PFSK-1 (cell line): ENCODE measurements around the gene PHAF1.
A peak's percentile ranks its signal among the peaks of the same experiment; 100 is the strongest.

Experiments used
- FOXP2 ChIP-seq: optimal IDR thresholded peaks from 2 replicates; pipeline ENCODE3; 2011; ENCODE audit warnings: borderline replicate concordance, control low read depth, inconsistent platforms; ENCODE audit not compliant: insufficient read depth; ENCODE audit errors: extremely low read length, extremely low read depth
- POLR2AphosphoS5 ChIP-seq: IDR thresholded peaks from 2 replicates; pipeline ENCODE4 v1.6.1; 2012; ENCODE audit warnings: low read depth, mild to moderate bottlenecking, control low read depth, low read length, moderate library complexity
- SIN3A ChIP-seq: IDR thresholded peaks from 2 replicates; pipeline ENCODE4 v1.6.1; 2012; ENCODE audit warnings: mild to moderate bottlenecking, low read length, moderate library complexity, borderline replicate concordance; ENCODE audit not compliant: insufficient read depth
- TAF1 ChIP-seq: IDR thresholded peaks from 2 replicates; pipeline ENCODE4 v1.6.1; 2012; ENCODE audit warnings: low read length, control low read depth, borderline replicate concordance; ENCODE audit not compliant: insufficient read depth
- TF ChIP-seq, protein P1 (sequence below), 2 experiments: IDR thresholded peaks; 2 replicates each; pipeline versions ENCODE4 v1.6.1 to v1.8.0; 2011 to 2012; ENCODE audit warnings: low read depth in 2 of 2, low read length in 2 of 2, control low read depth in 1 of 2, inconsistent platforms in 1 of 2, mild to moderate bottlenecking in 1 of 2, moderate library complexity in 1 of 2; ENCODE audit not compliant: insufficient read depth in 1 of 2

Gene PHAF1

DNA sequence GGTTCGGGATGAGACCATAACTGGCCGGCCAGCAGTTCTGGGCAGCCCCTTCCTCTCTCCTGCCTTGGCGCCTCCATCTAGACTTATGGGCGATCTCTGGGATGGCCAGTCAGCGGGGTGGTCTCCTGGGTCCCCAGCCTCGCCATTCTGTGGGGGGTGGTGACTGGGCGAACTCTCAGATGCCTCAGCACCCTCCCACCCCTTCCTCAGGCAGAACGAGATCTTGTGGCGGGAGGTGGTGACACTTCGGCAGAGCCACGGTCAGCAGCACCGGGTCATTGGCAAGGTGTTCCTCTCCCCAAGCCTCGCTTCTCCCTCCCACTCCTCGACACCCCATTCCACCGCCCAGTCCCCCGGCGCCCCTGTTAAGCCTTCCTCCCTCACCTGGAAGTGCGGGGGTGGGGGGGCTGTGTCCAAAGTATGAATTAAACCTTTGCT is 56.4 kb downstream of the PHAF1 start:
- TF ChIP-seq SIN3A = no peak
- TF ChIP-seq, protein P1, sequence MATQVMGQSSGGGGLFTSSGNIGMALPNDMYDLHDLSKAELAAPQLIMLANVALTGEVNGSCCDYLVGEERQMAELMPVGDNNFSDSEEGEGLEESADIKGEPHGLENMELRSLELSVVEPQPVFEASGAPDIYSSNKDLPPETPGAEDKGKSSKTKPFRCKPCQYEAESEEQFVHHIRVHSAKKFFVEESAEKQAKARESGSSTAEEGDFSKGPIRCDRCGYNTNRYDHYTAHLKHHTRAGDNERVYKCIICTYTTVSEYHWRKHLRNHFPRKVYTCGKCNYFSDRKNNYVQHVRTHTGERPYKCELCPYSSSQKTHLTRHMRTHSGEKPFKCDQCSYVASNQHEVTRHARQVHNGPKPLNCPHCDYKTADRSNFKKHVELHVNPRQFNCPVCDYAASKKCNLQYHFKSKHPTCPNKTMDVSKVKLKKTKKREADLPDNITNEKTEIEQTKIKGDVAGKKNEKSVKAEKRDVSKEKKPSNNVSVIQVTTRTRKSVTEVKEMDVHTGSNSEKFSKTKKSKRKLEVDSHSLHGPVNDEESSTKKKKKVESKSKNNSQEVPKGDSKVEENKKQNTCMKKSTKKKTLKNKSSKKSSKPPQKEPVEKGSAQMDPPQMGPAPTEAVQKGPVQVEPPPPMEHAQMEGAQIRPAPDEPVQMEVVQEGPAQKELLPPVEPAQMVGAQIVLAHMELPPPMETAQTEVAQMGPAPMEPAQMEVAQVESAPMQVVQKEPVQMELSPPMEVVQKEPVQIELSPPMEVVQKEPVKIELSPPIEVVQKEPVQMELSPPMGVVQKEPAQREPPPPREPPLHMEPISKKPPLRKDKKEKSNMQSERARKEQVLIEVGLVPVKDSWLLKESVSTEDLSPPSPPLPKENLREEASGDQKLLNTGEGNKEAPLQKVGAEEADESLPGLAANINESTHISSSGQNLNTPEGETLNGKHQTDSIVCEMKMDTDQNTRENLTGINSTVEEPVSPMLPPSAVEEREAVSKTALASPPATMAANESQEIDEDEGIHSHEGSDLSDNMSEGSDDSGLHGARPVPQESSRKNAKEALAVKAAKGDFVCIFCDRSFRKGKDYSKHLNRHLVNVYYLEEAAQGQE (IDR thresholded peaks at IDR 0.05; ENCODE audit: insufficient read depth in 1 of 2, low read depth in 2 of 2, low read length in 2 of 2) = no peak
- TF ChIP-seq TAF1 = no peak
- TF ChIP-seq FOXP2 = no peak
- no peak for TF ChIP-seq POLR2AphosphoS5

GRCh38 chr16:67166598-67167168 is 56.9 kb downstream of the PHAF1 start:
- no peak for TF ChIP-seq FOXP2
- no peak for TF ChIP-seq POLR2AphosphoS5

DNA sequence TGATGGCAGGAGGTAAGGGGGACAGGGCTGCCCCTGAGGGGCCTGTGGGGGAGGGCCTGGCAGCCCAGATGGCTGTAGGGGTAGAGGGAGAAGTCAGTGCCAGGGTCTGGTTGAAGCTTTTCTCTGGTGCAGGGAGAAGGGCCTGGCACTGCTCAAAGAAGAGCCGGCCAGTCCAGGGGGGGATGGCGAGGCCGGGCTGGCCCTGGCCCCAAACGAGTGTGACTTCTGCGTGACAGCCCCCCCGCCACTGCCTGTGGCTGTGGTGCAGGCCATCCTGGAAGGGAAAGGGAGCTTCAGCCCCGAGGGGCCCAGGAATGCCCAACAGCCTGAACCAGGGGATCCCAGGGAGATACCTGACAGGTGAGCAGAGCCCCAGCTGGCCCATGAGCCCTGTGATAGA is 57.8 kb downstream of the PHAF1 start:
- TF ChIP-seq FOXP2 (no peak), POLR2AphosphoS5 (no peak), TAF1 (no peak), SIN3A (no peak)
- TF ChIP-seq, protein P1 (IDR thresholded peaks at IDR 0.05; ENCODE audit: insufficient read depth in 1 of 2, low read depth in 2 of 2, low read length in 2 of 2) = no peak

- TF ChIP-seq POLR2AphosphoS5 (no peak), SIN3A (no peak), TAF1 (no peak)
- TF ChIP-seq, protein P1 (IDR thresholded peaks at IDR 0.05; ENCODE audit: insufficient read depth in 1 of 2, low read depth in 2 of 2, low read length in 2 of 2) = peak in 1 of 2 experiments; percentile 60; a peak in 1 of 4 replicates
Observed at GRCh38 chr16:67169011-67169451, 59.3 kb downstream of the PHAF1 start.

DNA sequence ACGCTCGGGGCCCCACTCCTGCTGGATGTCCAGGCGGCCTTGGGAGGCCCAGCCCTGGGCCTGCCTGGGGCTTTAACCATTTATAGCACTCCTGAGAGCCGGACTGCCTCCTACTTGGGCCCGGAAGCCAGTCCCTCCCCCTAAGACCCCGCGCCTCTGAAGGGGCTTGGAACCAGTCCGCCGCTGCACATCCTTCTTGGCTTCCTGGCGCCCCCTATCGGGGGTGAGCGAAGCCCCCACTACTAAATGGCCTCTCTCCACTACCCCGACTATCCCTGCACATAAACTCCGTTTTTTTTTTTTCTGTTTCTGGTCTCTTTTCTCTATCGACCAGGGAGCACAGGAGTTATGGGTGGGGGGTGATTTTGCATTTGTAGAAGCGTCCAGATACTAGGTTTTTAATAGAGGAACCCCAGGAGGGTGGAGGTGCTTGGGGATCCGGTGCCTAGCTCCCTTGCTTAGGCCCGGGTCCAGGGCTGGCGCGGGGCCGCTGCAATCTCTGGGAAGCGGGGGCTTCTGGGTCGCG is 60.0 kb downstream of the PHAF1 start:
- TF ChIP-seq SIN3A (no peak), POLR2AphosphoS5 (no peak), TAF1 (no peak), FOXP2 (no peak)
- TF ChIP-seq, protein P1 (IDR thresholded peaks at IDR 0.05; ENCODE audit: insufficient read depth in 1 of 2, low read depth in 2 of 2, low read length in 2 of 2) = no peak
